ENCODE data around the gene MCM5. TPM values are rescaled to one million over a fixed set of nuclear protein-coding genes. Genes with fewer than 3 reads are reported as not detected.
"Not testable (repeated sequence)": the region's sequence is repeated elsewhere in the genome, so short reads cannot be mapped to it uniquely, and the experiment has no call there.

Gene MCM5
- 100 to 1,000 TPM; 124 to 273 TPM for total RNA-seq

DNA sequence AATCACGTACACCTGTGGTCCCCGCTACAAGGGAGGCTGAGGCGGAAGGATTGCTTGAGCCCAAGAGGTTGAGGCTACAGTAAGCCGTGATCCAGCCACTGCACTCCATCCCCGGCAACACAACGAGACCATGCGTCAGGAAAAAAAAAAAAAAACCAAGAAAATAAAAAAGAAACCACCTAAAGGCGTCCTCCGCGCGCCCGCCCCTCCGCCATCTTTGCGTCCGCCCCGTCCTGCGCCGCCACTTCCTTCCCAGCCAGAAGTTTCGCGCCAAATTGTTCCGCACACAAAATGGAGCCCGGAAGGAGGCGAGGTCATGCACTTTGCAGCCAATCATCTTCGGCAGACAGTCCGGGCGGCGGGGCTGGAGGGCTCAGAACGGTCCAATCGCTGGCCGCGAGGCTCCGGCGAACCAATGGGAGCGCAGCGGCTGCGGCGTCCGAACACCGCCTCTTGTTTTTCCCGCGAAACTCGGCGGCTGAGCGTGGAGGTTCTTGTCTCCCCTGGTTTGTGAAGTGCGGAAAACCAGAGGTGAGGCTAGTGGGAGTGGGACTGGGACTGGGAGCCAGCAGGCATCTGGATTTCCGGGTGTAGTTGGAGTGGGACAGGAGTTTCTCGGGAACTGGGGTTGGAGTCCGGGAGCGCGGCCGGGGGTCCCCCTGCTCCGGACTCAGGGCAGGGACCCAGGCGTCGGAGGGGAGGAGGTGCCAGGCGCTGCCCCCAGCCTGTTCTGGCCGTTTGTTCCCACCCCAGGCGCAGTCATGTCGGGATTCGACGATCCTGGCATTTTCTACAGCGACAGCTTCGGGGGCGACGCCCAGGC lies at the start of gene MCM5:
TSS of gene MCM5 (plus strand) at position 463 of the 823 bp plus-strand sequence. CDS start at position 762, 299 bp downstream.
- peak within 1 kb of the TSS; percentile 98 for H3K4me3 Mint-ChIP-seq
- H3K27me3 Mint-ChIP-seq: no peaks in the 10 kb centered on the region
- H3K27ac Mint-ChIP-seq: peak within 1 kb of the TSS; percentile 96
- no peaks in the 10 kb centered on the region for H3K9me3 Mint-ChIP-seq
- peaks cover 9% of the 10 kb centered on the region for H3K4me1 Mint-ChIP-seq
- peaks cover 56% of the 10 kb centered on the region for H3K36me3 Mint-ChIP-seq (ENCODE audit: low read depth)
- ATAC-seq (replicated peaks): peak; percentile 100

DNA sequence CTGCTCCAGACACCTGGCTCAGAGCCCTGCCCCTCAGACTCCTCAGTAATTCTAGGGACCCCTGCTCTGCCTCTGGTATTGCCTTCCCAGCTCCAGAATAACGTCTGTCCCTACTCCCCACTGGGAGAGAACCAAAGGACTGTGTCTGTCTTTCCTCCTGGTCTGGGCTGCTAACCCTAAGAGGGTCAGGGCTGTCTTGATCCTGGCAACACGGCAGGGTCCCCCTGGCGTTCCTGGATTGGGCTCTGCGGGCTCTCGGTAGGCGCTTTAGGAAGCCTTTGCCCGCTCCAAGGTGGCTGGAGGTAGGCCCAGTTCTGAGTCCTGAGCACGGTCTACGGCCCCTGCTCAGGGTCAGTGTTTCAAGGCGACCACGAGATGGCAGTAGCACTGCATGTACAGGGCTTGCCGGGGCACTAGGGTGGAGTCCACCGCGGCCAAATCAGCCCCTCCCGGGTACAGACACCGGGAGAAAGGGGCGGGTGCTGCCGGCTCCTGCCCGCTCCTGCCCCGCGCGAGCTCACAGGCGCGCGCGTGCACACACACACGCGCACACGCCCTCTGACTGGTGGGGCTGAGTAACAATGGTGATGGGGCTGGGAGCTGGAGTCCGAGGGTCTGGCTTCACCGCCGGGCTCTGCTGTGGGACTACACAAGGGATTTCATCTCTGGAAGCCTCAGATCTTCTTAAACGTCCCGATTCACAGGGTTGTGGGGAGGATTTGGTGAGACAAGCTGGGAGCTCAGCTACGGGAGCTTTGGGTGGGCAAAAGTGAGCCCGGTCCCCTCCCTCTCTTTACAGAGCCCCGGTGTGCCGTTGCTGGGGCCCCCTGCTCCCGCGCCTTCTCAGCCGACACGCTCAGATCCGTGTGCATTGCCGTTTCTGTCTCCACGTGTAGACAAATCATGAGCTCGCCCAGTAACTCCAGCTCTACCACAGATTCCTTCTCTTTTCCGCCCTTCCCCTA lies 49.1 kb upstream of the MCM5 start:
- peak overlapping the region; percentile 84 for H3K27ac Mint-ChIP-seq
- no peaks in the 10 kb centered on the region for H3K9me3 Mint-ChIP-seq
- H3K4me1 Mint-ChIP-seq: peaks cover 18% of the 10 kb centered on the region
- peaks cover 2% of the 10 kb centered on the region for H3K36me3 Mint-ChIP-seq (ENCODE audit: low read depth)
- H3K27me3 Mint-ChIP-seq: peaks cover 3% of the 10 kb centered on the region
- peak; percentile 88 for ATAC-seq (replicated peaks)
- H3K4me3 Mint-ChIP-seq: peak overlapping the region; percentile 86

DNA sequence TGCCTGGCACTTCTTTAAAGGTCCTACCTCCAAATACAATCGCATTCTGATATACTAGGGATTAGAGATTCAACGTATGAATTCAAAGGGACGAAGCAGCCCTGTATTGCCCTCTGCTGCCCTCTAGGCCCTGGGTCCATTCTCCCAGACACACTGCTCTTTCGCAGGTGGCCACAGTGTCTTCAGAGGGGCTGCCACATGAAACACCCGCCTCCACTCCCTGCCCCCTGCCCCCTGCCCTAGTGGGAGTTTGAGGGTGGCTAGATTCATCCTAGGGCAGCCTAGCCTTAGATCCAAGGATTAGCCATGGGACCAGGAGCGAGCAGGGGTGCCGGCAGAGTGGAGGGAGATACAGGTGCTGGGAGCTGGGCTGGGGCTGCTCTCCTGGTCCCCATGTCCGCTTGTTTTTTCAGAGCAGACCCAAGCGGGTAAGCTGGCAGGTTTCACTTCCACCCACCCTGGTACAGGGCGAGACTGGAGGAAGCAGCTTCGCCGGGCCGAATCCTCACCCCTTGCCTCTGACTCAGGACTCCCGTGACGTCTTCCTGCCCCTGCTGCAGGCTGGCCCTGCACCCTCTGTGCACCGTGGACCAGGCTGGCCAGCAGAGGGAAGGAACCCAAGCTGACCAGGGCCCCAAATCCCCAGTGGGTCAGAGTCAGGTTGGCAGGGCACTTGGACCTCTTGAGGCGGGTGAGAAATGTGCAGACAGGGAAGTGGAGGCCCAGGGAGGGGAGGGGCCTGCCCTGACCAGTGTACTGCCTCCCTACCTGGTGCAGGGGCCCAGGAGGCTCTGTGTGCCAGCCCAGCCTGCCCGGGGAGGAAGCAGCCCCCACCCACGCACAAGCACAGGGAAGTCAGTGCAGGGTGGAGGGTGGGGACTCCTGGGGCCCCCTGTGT lies 47.5 kb upstream of the MCM5 start:
- ATAC-seq (replicated peaks): peak; percentile 81
- peaks cover 18% of the 10 kb centered on the region for H3K4me1 Mint-ChIP-seq
- peaks cover 3% of the 10 kb centered on the region for H3K27me3 Mint-ChIP-seq
- no peaks in the 10 kb centered on the region for H3K36me3 Mint-ChIP-seq (ENCODE audit: low read depth)
- H3K9me3 Mint-ChIP-seq: no peaks in the 10 kb centered on the region
- peak overlapping the region; percentile 86 for H3K4me3 Mint-ChIP-seq
- peak overlapping the region; percentile 84 for H3K27ac Mint-ChIP-seq

DNA sequence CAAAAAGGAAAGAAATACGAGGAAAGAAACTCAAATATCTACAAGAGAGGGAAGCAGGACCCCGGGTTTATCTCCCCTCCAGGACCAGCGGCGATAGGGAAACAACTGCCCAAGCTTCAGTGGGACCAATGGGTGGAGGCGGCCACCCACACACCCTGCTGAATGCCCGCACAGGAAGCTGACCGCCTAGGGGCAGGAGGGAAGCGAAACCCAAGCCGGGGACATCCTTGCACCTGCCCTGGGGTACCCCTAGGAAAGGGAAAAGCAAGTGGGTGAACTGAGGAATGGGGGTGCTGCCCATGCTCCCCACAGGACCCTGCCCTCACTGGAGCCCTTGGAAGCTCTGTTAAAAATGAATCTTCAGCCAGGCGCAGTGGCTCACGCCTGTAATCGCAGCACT lies 46.6 kb upstream of the MCM5 start:
- Mint-ChIP-seq H3K4me3 (peak overlapping the region; percentile 86), H3K36me3 (ENCODE audit: low read depth) (no peaks in the 10 kb centered on the region), H3K27me3 (peaks cover 3% of the 10 kb centered on the region), H3K9me3 (no peaks in the 10 kb centered on the region), H3K4me1 (peaks cover 18% of the 10 kb centered on the region), H3K27ac (no peak overlapping the region)
- ATAC-seq (replicated peaks): no peak

DNA sequence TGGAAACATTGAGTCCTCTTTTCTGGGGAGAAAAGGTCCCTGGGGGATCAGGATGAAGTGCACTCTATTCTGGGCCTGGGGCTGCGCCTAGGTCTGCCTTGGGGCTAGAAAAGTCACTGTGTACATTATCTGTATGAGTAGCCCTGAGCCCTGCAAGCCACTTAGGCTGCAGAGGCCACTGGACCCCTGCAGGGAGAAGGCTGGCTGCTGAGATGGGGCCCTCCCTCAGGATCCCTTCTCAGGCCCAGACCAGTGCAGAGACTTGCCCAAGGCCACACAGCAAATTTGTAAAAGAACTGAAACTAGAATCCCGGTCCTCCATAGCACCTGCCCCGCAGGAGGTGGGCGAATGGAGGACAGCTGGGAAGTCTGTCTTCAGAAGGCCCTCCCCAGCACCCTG lies 45.9 kb upstream of the MCM5 start:
- Mint-ChIP-seq H3K4me1 (peaks cover 18% of the 10 kb centered on the region), H3K27me3 (peaks cover 3% of the 10 kb centered on the region), H3K4me3 (no peak overlapping the region), H3K27ac (no peak overlapping the region), H3K36me3 (ENCODE audit: low read depth) (no peaks in the 10 kb centered on the region), H3K9me3 (no peaks in the 10 kb centered on the region)
- ATAC-seq (replicated peaks): no peak

DNA sequence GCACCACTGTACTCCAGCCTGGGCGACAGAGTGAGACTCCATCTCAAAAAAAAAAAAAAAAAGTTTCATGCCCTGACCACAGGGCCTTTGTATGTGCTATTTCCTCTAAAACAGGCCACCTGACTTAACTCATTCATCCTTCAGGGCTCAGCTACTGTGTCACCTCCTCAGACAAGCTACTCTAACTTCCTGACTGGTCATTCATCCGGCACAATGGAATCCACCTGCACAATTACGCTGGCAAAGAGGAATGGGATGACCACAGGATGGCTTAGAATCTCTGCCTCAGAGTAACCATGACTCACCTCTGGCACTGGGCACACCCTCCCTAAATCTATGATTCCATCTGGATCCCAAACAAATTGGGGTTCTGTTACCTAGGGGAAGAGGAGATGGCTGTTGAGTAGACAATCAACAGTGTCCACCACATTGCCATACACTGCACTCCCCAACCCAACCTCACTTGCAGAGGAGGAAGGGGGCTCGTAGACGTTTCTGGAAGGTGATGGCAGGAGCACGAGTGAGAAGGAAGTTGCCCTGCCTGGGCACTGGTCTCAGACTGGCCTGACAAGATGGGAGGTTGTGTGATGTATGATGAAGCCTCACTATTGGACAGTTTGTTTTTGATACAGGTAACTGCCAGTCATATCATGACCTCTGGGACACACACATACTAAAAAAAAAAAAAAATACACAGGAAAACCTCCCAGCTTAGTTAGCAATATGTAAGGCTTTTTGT lies 41.9 kb upstream of the MCM5 start:
- Mint-ChIP-seq H3K4me1 (no peaks in the 10 kb centered on the region), H3K36me3 (ENCODE audit: low read depth) (no peaks in the 10 kb centered on the region), H3K27ac (no peak overlapping the region), H3K4me3 (no peak overlapping the region), H3K9me3 (no peaks in the 10 kb centered on the region), H3K27me3 (peaks cover 3% of the 10 kb centered on the region)
- peak; percentile 23 for ATAC-seq (replicated peaks)

DNA sequence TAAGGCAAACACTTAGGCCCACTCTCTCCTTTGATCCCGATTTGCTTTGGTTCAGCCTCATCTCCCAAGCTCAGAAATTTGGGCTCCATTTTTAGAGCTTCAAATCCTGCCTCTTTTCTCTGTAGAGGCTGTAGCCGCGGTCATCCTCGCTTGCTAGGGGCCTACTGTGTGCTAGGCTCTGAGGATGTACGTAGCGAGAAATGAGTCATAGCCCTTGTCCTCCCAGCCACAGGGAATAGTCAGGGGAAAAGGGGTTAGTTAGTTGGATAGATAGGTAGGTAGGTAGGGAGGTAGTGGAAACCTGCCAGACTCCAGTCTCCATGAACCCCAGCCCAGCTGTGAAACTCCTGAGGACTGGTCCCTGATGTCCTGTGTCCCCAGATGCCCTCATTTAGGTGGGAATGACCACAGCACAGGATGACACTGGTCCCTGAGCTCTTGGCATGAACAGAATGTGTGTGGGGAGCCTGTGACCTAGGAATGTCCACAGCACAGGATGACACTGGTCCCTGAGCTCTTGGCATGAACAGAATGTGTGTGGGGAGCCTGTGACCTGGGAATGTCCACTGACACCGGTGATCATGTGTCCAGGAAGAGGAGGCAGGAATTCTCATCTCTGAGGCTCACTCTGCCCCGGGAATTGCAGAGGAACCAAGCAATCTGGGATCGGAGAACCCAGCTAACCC lies 40.4 kb upstream of the MCM5 start:
- H3K27me3 Mint-ChIP-seq: peaks cover 3% of the 10 kb centered on the region
- no peaks in the 10 kb centered on the region for H3K4me1 Mint-ChIP-seq
- no peak overlapping the region for H3K4me3 Mint-ChIP-seq
- H3K27ac Mint-ChIP-seq: no peak overlapping the region
- no peaks in the 10 kb centered on the region for H3K36me3 Mint-ChIP-seq (ENCODE audit: low read depth)
- no peak for ATAC-seq (replicated peaks)
- no peaks in the 10 kb centered on the region for H3K9me3 Mint-ChIP-seq

DNA sequence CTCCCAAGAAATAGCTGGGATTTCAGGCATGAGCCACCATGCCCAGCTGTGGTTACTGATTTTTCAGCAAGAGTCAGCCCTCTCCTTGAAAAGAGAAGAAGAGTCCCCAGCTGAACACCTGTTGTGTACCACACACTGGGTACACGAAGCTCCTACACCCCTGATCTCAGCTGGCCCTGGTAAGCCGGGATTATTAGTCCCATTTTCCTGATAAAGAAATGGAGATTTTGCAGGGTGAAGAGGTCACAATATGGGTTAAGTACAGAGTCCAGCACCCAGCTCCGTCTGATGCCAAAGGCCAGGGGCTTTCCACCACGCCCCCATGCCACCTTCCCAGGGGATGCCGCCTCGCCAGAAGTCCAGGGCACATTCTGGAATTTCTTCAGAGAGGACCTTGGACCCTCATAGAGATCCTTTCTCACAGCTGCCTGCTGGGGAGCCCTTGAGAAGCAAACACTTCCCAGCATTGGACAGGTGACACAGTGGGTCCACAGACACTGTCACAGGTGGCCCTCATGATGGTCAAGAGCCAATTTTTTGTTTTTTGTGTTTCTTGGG lies 38.9 kb upstream of the MCM5 start:
- Mint-ChIP-seq H3K9me3 (no peaks in the 10 kb centered on the region), H3K4me3 (no peak overlapping the region), H3K27ac (no peak overlapping the region), H3K27me3 (peaks cover 5% of the 10 kb centered on the region), H3K4me1 (no peaks in the 10 kb centered on the region), H3K36me3 (ENCODE audit: low read depth) (no peaks in the 10 kb centered on the region)
- no peak for ATAC-seq (replicated peaks)

DNA sequence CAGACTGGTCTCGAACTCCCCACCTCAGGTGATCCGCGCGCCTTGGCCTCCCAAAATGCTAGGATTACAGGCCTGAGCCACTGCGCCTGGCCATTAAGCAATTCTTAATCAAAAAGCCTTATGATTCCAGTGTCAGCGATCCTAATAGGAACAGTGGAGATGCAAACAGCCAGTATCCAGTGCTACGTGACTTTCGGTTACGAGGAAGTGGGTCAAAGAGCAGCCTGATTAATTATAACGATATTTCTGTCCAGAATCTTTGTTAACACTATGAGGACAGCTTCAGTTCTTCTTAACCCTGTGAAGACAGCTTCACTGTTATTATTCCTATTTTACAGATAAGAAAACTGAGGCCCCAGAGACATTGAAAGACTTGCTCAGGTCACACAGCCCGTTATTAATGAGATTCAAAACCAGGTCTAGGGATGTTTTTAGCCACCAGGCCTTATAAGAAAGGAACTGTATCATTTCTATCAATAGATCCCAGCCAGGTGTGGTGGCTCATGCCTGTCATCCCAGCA lies 36.3 kb upstream of the MCM5 start:
- Mint-ChIP-seq H3K4me3 (no peak overlapping the region), H3K27me3 (peaks cover 7% of the 10 kb centered on the region), H3K4me1 (no peaks in the 10 kb centered on the region), H3K9me3 (no peaks in the 10 kb centered on the region), H3K27ac (no peak overlapping the region), H3K36me3 (ENCODE audit: low read depth) (no peaks in the 10 kb centered on the region)
- ATAC-seq (replicated peaks): no peak

DNA sequence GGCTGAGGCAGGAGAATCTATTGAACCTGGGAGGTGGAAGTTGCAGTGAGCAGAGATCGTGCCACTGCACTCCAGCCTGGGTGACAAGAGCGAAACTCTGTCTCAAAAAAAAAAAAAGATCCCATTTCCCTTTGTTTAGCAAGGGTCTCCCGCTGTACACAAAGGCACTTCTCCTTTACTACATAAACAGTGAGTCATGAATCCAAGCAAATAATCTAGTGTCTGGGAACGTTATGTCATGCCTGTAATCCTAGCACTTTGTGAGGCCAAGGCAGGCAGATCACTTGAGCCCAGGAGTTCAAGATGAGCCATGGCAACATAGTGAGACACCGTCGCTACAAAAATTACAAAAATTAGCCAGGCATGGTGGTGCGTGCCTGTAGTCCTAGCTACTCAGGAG lies 35.7 kb upstream of the MCM5 start:
- not testable (repeated sequence) for H3K4me3 Mint-ChIP-seq; H3K27ac Mint-ChIP-seq; H3K9me3 Mint-ChIP-seq; H3K27me3 Mint-ChIP-seq; ATAC-seq (replicated peaks); H3K36me3 Mint-ChIP-seq (ENCODE audit: low read depth); H3K4me1 Mint-ChIP-seq

DNA sequence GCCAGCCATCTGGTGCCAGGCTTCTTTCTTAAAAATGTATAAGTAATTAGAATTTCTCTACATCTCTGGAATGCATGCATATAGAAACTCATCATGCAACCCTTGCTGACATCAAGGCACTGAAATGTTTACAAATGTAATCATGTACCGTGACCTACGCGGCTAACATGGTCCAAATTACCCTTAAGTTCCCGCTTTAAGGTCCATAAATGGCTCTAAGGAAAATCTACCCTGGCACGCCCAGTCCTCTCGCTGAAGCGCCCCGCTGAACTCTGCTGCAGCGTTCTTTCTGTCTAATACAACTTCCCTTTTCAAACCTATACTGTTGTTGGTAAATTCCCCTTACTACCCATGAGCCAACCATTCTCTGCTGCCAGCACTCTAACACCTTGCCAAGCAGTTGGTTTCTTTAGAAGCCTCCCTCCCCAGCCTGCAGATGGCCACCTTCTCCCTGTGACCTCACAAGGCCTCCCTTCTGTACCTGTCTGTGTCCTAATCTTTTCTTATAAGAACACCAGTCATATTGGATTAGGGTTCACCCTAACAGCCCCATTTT lies 32.5 kb upstream of the MCM5 start:
- no peak for ATAC-seq (replicated peaks)
- Mint-ChIP-seq H3K36me3 (ENCODE audit: low read depth) (peaks cover 6% of the 10 kb centered on the region), H3K27me3 (peaks cover 7% of the 10 kb centered on the region), H3K4me1 (peaks cover 5% of the 10 kb centered on the region), H3K27ac (no peak overlapping the region), H3K4me3 (no peak overlapping the region), H3K9me3 (no peaks in the 10 kb centered on the region)

DNA sequence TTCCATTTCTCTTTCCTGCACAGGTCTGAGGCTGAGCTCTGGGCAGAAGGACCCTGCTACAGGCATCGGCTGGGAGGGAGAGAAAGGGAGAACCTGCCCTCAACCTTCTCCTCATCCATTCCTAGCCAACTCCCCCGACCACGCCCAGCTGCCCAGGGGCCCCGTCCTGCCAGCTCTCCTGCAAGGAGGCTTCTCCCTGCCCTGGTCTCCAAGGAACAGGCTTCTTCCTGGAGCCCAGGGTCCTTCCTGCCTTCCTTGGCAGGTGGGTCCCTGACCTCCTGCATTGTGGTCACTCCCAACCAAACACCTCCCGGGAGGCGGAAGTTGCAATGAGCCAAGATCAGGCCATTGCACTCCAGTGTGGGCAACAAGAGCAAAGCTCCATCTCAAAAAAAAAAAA lies 31.6 kb upstream of the MCM5 start:
- Mint-ChIP-seq H3K9me3 (no peaks in the 10 kb centered on the region), H3K4me3 (no peak overlapping the region), H3K36me3 (ENCODE audit: low read depth) (peaks cover 6% of the 10 kb centered on the region), H3K27me3 (peaks cover 7% of the 10 kb centered on the region), H3K4me1 (peaks cover 5% of the 10 kb centered on the region), H3K27ac (no peak overlapping the region)
- no peak for ATAC-seq (replicated peaks)

Data from activated T-helper 17 cell treated with anti-CD3 and anti-CD28 coated beads, Interleukin-2, amount 50 U/mL, for 72 hours (primary cell).